GM12872 (cell line): ENCODE measurements around the gene YTHDC2.

Experiments
- TF ChIP-seq, protein P1 (sequence below): IDR thresholded peaks from 3 replicates; pipeline ENCODE4 v1.5.1; 2011; ENCODE audit warnings: low read depth, mild to moderate bottlenecking, low read length, moderate library complexity; ENCODE audit not compliant: insufficient read depth

Gene YTHDC2

DNA sequence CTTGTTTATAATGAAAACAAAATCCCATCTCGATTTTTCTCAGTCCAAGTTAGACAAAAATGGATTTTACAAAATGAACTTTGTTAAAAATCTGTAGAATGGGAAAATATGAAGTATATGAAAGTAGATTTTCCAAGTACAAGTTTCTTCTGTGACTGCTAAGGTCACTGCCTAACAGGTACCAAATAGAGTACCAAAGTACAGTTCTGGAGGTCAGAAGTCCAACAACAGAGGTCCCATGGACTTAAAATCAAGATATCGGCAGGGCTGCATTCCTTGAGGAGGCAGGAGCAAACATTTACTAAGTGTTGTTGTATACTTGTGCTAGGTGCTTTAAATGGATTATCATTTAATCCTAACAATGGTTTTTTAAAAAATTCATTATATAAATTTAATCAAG, 5.9 kb downstream of the YTHDC2 start:
- TF ChIP-seq, protein P1, sequence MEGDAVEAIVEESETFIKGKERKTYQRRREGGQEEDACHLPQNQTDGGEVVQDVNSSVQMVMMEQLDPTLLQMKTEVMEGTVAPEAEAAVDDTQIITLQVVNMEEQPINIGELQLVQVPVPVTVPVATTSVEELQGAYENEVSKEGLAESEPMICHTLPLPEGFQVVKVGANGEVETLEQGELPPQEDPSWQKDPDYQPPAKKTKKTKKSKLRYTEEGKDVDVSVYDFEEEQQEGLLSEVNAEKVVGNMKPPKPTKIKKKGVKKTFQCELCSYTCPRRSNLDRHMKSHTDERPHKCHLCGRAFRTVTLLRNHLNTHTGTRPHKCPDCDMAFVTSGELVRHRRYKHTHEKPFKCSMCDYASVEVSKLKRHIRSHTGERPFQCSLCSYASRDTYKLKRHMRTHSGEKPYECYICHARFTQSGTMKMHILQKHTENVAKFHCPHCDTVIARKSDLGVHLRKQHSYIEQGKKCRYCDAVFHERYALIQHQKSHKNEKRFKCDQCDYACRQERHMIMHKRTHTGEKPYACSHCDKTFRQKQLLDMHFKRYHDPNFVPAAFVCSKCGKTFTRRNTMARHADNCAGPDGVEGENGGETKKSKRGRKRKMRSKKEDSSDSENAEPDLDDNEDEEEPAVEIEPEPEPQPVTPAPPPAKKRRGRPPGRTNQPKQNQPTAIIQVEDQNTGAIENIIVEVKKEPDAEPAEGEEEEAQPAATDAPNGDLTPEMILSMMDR, result no peak

DNA sequence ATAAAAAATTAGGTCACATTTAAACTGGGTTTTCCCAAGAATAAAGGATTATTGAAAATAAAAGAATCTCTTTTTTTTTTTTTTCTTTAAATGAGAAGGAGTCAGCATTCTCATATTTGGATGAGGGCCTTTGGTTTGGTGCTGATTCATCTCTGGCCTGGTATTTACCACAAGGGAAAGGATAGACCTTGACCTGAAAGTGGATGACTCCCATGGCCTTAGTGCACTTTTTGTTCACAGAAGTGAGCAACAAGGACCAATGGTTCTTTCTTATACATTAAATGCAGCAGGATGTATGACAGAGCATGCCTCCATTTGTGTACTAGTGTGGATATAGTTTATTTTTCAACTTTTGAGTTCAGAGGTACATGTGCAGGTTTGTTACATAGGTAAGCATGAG, 6.9 kb downstream of the YTHDC2 start:
- TF ChIP-seq, protein P1, result no peak

GRCh38 chr5:113520899-113521298, 7.4 kb downstream of the YTHDC2 start:
- TF ChIP-seq, protein P1, result no peak

DNA sequence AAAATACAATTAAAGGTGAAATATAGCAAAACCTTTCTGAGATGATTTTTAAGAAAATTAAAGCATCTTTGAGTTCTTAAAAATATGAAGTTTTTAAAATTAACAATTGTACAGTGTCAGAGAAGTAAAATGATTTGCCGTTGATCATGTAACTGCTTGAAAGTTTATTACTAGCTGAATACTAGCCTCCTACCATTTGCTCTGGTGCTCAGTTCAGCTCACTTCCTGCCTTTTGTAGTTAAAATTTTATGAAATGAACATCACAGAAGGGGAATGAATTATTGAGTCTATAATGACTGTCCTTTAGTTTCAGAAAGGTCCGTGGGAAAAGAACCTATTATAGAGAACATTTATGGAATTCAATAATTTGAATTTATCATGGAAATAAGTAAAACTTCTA, 9.7 kb downstream of the YTHDC2 start:
- TF ChIP-seq, protein P1, result no peak

GRCh38 chr5:113524927-113525326, 11.4 kb downstream of the YTHDC2 start:
- TF ChIP-seq, protein P1, result no peak

GRCh38 chr5:113526421-113526820, 12.9 kb downstream of the YTHDC2 start:
- TF ChIP-seq, protein P1, result no peak

DNA sequence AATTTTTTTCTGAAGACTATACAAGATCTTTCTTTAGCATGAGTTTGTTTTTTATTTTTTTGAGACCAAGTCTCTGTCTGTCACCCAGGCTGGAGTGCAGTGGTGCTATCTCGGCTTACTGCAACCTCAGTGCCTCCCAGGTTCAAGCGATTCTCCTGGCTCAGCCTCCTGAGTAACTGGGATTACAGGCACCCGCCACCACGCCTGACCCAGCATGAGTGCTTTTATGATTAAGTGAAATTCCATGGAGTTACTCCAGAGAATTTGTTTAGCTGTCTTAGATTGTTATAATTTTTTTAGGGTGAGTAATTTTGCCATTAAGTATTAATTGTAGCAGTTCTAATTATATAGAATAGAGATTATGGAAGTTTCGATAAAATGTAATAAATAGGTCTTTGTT, 14.3 kb downstream of the YTHDC2 start:
- TF ChIP-seq, protein P1, result no peak
